Measurements from ENCODE around the gene CENPB. TPM values are rescaled to one million over a fixed set of nuclear protein-coding genes. Genes with fewer than 3 reads are reported as not detected.
A peak's percentile ranks its signal among the peaks of the same experiment; 100 is the strongest.

Gene CENPB
- total and polyA plus RNA-seq, 4 donors, result 4.5 to 32.4 (median 25.4) TPM

GRCh38 chr20:3782597-3782996, 3.9 kb downstream of the CENPB start:
- Histone ChIP-seq H3K9me3 (ENCODE audit: control insufficient read depth in 4 of 4, low read length in 3 of 4) (no peaks in the 10 kb centered on the region), H3K27ac (ENCODE audit: low read depth in 1 of 2, low read length in 2 of 2) (no peak overlapping the region), H3K27me3 (ENCODE audit: control insufficient read depth in 4 of 4, insufficient read depth in 4 of 4, low read length in 3 of 4) (no peaks in the 10 kb centered on the region), H3K9ac (ENCODE audit: low read depth in 1 of 2, low read length in 2 of 2) (no peak overlapping the region), H3K4me3 (ENCODE audit: low read depth in 1 of 3, low read length in 3 of 3) (no peak overlapping the region), H3K36me3 (ENCODE audit: control insufficient read depth in 4 of 4, insufficient read depth in 3 of 4, low read depth in 1 of 4, low read length in 3 of 4) (peaks cover 0 to 5% (median 0%) of the 10 kb centered on the region in 4 donors), H3K4me1 (ENCODE audit: control insufficient read depth in 4 of 4, insufficient read depth in 4 of 4, low read length in 3 of 4) (peaks cover 20 to 50% (median 39%) of the 10 kb centered on the region in 4 donors)
- DNase-seq (ENCODE audit: low spot score), result no peak
- 95% methylated on average over 6 of the region's 6 CpGs for WGBS
- TF ChIP-seq JUND (IDR thresholded peaks at IDR 0.05), result no peak
- no peak for TF ChIP-seq RXRA (IDR thresholded peaks at IDR 0.05)
- no peak for TF ChIP-seq ATF3 (IDR thresholded peaks at IDR 0.05)
- TF ChIP-seq FOXA2 (IDR thresholded peaks at IDR 0.05), result no peak
- TF ChIP-seq FOXA1 (IDR thresholded peaks at IDR 0.05), result no peak
- TF ChIP-seq EGR1 (IDR thresholded peaks at IDR 0.05; ENCODE audit: low read depth in 2 of 2), result no peak
- no peak for TF ChIP-seq ZBTB33 (IDR thresholded peaks at IDR 0.05)
- no peak for TF ChIP-seq HNF4A (conservative IDR thresholded peaks at IDR 0.05)
- TF ChIP-seq NR2F2 (IDR thresholded peaks at IDR 0.05), result no peak
- TF ChIP-seq SP1 (IDR thresholded peaks at IDR 0.05), result no peak
- TF ChIP-seq GABPA (IDR thresholded peaks at IDR 0.05 in 1 of 2, conservative IDR thresholded peaks at IDR 0.05 in 1 of 2), result no peak
- no peak for TF ChIP-seq CTCF (IDR thresholded peaks at IDR 0.05; ENCODE audit: low read depth, low read length, missing input control)
- no peak for TF ChIP-seq MAX (IDR thresholded peaks at IDR 0.05)

GRCh38 chr20:3781153-3781910, 5.2 kb downstream of the CENPB start, which contains the start of gene SPEF1:
TSS of gene SPEF1 (minus strand) at chr20:3781448. CDS start at chr20:3781287, 161 bp downstream.
- Histone ChIP-seq H3K9me3 (ENCODE audit: control insufficient read depth in 4 of 4, low read length in 3 of 4) (no peaks in the 10 kb centered on the region), H3K27ac (ENCODE audit: low read depth in 1 of 2, low read length in 2 of 2) (peak within 1 kb of the TSS in 1 of 2 donors; percentile 7), H3K36me3 (ENCODE audit: control insufficient read depth in 4 of 4, insufficient read depth in 3 of 4, low read depth in 1 of 4, low read length in 3 of 4) (peaks cover 0 to 5% (median 0%) of the 10 kb centered on the region in 4 donors), H3K27me3 (ENCODE audit: control insufficient read depth in 4 of 4, insufficient read depth in 4 of 4, low read length in 3 of 4) (no peaks in the 10 kb centered on the region), H3K4me1 (ENCODE audit: control insufficient read depth in 4 of 4, insufficient read depth in 4 of 4, low read length in 3 of 4) (peaks cover 20 to 49% (median 39%) of the 10 kb centered on the region in 4 donors), H3K4me3 (ENCODE audit: low read depth in 1 of 3, low read length in 3 of 3) (peak within 1 kb of the TSS in 2 of 3 donors; percentile 40 to 45), H3K9ac (ENCODE audit: low read depth in 1 of 2, low read length in 2 of 2) (no peak within 1 kb of the TSS)
- TF ChIP-seq MAX (IDR thresholded peaks at IDR 0.05) (no peak), SP1 (IDR thresholded peaks at IDR 0.05) (peak; percentile 10), RAD21 (IDR thresholded peaks at IDR 0.05) (peak; percentile 76), HNF4G (IDR thresholded peaks at IDR 0.05) (no peak), RXRA (IDR thresholded peaks at IDR 0.05) (no peak), GABPA (IDR thresholded peaks at IDR 0.05 in 1 of 2, conservative IDR thresholded peaks at IDR 0.05 in 1 of 2) (no peak), ZBTB33 (IDR thresholded peaks at IDR 0.05) (peak; percentile 76), CTCF (IDR thresholded peaks at IDR 0.05; ENCODE audit: low read depth, low read length, missing input control) (peak; percentile 42), YY1 (IDR thresholded peaks at IDR 0.05) (peak; percentile 99), REST (IDR thresholded peaks at IDR 0.05) (no peak), FOXA2 (IDR thresholded peaks at IDR 0.05) (no peak), JUND (IDR thresholded peaks at IDR 0.05) (no peak), NR2F2 (IDR thresholded peaks at IDR 0.05) (no peak)
- peak; percentile 67 for DNase-seq (ENCODE audit: low spot score)
- 15% methylated on average over 28 of the region's 28 CpGs for WGBS

Data from liver (tissue), 9 donors.